ENCODE results near the gene MLXIP. TPM values are rescaled to one million over a fixed set of nuclear protein-coding genes. Genes with fewer than 3 reads are reported as not detected.

The MLXIP gene
- polyA plus RNA-seq, 1 experiment = 4.8 TPM

GRCh38 chr12:122042910-122043309, 35.6 kb upstream of the MLXIP start:
- no peak overlapping the region for H3K4me3 ChIP-seq (ENCODE audit: low read depth, low read length)
- CTCF ChIA-PET = interaction anchor here (1.5 to 1.7 kb wide), 2 partner anchors 11 to 147 kb away, joined by 4 to 5 read pairs; no protein-coding TSS in a partner anchor
- POLR2A ChIA-PET = no interaction called here

GRCh38 chr12:122043476-122043875, 35.1 kb upstream of the MLXIP start:
- H3K4me3 ChIP-seq (ENCODE audit: low read depth, low read length) = no peak overlapping the region
- ChIA-PET CTCF (interaction anchor here (0.9 to 1.7 kb wide), 4 partner anchors 11 to 147 kb away, joined by 4 to 5 read pairs (median 4); no protein-coding TSS in a partner anchor), POLR2A (no interaction called here)
- peaks cover 3% of the 10 kb centered on the region for H3K36me3 ChIP-seq (ENCODE audit: control insufficient read depth, insufficient read depth, low read length)
- TF ChIP-seq CTCF (IDR thresholded peaks at IDR 0.05; ENCODE audit: insufficient read depth, low read depth, low read length) = no peak
- H3K27me3 ChIP-seq (ENCODE audit: control insufficient read depth, insufficient read depth, low read length) = no peaks in the 10 kb centered on the region
- no peak for DNase-seq (ENCODE audit: low read depth)

More at GRCh38 chr12:122042910-122043309, 35.6 kb upstream of the MLXIP start:
- TF ChIP-seq CTCF (IDR thresholded peaks at IDR 0.05; ENCODE audit: insufficient read depth, low read depth, low read length) = no peak
- no peaks in the 10 kb centered on the region for H3K27me3 ChIP-seq (ENCODE audit: control insufficient read depth, insufficient read depth, low read length)
- peaks cover 3% of the 10 kb centered on the region for H3K36me3 ChIP-seq (ENCODE audit: control insufficient read depth, insufficient read depth, low read length)
- DNase-seq (ENCODE audit: low read depth) = no peak

- DNase-seq (ENCODE audit: low read depth) = no peak
- CTCF ChIA-PET = no interaction called here
- POLR2A ChIA-PET = no interaction called here
- Histone ChIP-seq H3K27me3 (ENCODE audit: control insufficient read depth, insufficient read depth, low read length) (no peaks in the 10 kb centered on the region), H3K4me3 (ENCODE audit: low read depth, low read length) (no peak overlapping the region), H3K36me3 (ENCODE audit: control insufficient read depth, insufficient read depth, low read length) (peaks cover 3% of the 10 kb centered on the region)
- TF ChIP-seq CTCF (IDR thresholded peaks at IDR 0.05; ENCODE audit: insufficient read depth, low read depth, low read length) = no peak
These were observed 33.3 kb upstream of the MLXIP start for GRCh38 chr12:122045262-122045661.

GRCh38 chr12:122046145-122046544, 32.4 kb upstream of the MLXIP start:
- ChIA-PET POLR2A (no interaction called here), CTCF (interaction anchor here (1.0 to 1.2 kb wide), 2 partner anchors 77 to 91 kb away, joined by 3 read pairs; no protein-coding TSS in a partner anchor)
- no peak for TF ChIP-seq CTCF (IDR thresholded peaks at IDR 0.05; ENCODE audit: insufficient read depth, low read depth, low read length)
- Histone ChIP-seq H3K4me3 (ENCODE audit: low read depth, low read length) (no peak overlapping the region), H3K36me3 (ENCODE audit: control insufficient read depth, insufficient read depth, low read length) (peaks cover 3% of the 10 kb centered on the region), H3K27me3 (ENCODE audit: control insufficient read depth, insufficient read depth, low read length) (no peaks in the 10 kb centered on the region)
- DNase-seq (ENCODE audit: low read depth) = no peak

GRCh38 chr12:122048151-122048550, 30.4 kb upstream of the MLXIP start:
- CTCF ChIA-PET = interaction anchor here (1.0 to 1.7 kb wide), 3 partner anchors 10 to 75 kb away, joined by 3 to 6 read pairs (median 3); no protein-coding TSS in a partner anchor
- H3K36me3 ChIP-seq (ENCODE audit: control insufficient read depth, insufficient read depth, low read length) = peaks cover 3% of the 10 kb centered on the region

More at GRCh38 chr12:122048151-122048550, 30.4 kb upstream of the MLXIP start:
- no peak overlapping the region for H3K4me3 ChIP-seq (ENCODE audit: low read depth, low read length)
- no peak for DNase-seq (ENCODE audit: low read depth)
- H3K27me3 ChIP-seq (ENCODE audit: control insufficient read depth, insufficient read depth, low read length) = no peaks in the 10 kb centered on the region
- POLR2A ChIA-PET = no interaction called here
- no peak for TF ChIP-seq CTCF (IDR thresholded peaks at IDR 0.05; ENCODE audit: insufficient read depth, low read depth, low read length)
